Gastrocnemius medialis (tissue), 4 donors: ENCODE data around the gene PEAK3.

Experiments
- CTCF ChIP-seq, 5 experiments: fragments of 450-650 bp in 3 of 5; fragments of 200-600 bp in 2 of 5; sonication (generic) in 2 of 5; IDR thresholded peaks in 4 of 5; conservative IDR thresholded peaks in 1 of 5; 1 replicate in 4 of 5; 2 replicates in 1 of 5; pipeline ENCODE4 v1.5.1; 2016 to 2019; ENCODE audit warnings: antibody characterized with exemption in 5 of 5, mild to moderate bottlenecking in 3 of 5, moderate library complexity in 3 of 5
- POLR2A ChIP-seq, 2 donors: fragments of 450-650 bp; IDR thresholded peaks; one replicate each; pipeline ENCODE4 v1.6.1; 2017; ENCODE audit warnings: antibody characterized with exemption in 2 of 2, mild to moderate bottlenecking in 2 of 2, moderate library complexity in 2 of 2

- TF ChIP-seq CTCF (IDR thresholded peaks at IDR 0.05 in 4 of 5, conservative IDR thresholded peaks at IDR 0.05 in 1 of 5) (no peak), POLR2A (IDR thresholded peaks at IDR 0.05) (no peak)
These were observed 6.4 kb upstream of the PEAK3 start for GRCh38 chr19:2288338-2288817.
